K562 (cell line): Measurements from ENCODE around the gene WDR31. TPM values are rescaled to one million over a fixed set of nuclear protein-coding genes. Genes with fewer than 3 reads are reported as not detected.
"Not testable (repeated sequence)": the region's sequence is repeated elsewhere in the genome, so short reads cannot be mapped to it uniquely, and the experiment has no call there.

Experiments used
- DDX20 ChIP-seq: fragments of 450-650 bp; IDR thresholded peaks from 2 replicates; pipeline ENCODE4 v1.6.1; 2016; ENCODE audit warnings: missing genetic modification characterization, low read depth, mild to moderate bottlenecking, missing compliant biosample characterization, moderate library complexity
- GTF2A2 ChIP-seq: IDR thresholded peaks from 2 replicates; pipeline ENCODE4 v1.6.1; 2016; ENCODE audit warnings: mild to moderate bottlenecking, missing genetic modification characterization, missing compliant biosample characterization
- ID3 ChIP-seq, 2 experiments: fragments of 250-450 bp in 1 of 2; fragments of 450-650 bp in 1 of 2; sonication (Bioruptor Pico) in 1 of 2; IDR thresholded peaks; 2 replicates each; pipeline versions ENCODE4 v1.6.1 to v1.8.0; 2016 to 2021; ENCODE audit warnings: mild to moderate bottlenecking in 2 of 2, moderate library complexity in 2 of 2, missing compliant biosample characterization in 1 of 2, missing genetic modification characterization in 1 of 2
- IRF9 ChIP-seq: fragments of 450-650 bp; IDR thresholded peaks from 2 replicates; pipeline ENCODE4 v1.6.1; 2016; ENCODE audit warnings: missing biosample characterization, missing genetic modification characterization
- KLF6 ChIP-seq: fragments of 250-450 bp; sonication (Bioruptor Pico); IDR thresholded peaks from 2 replicates; pipeline ENCODE4 v1.4.0; 2020; ENCODE audit warnings: mild to moderate bottlenecking, moderate library complexity, borderline replicate concordance
- NR2C1 ChIP-seq, 2 experiments: fragments of 450-650 bp; IDR thresholded peaks; 2 replicates each; pipeline ENCODE4 v1.6.1; 2017; ENCODE audit warnings: mild to moderate bottlenecking in 2 of 2, antibody characterized with exemption in 1 of 2, inconsistent platforms in 1 of 2, missing compliant biosample characterization in 1 of 2, missing genetic modification characterization in 1 of 2
- NR4A1 ChIP-seq, 2 experiments: fragments of 250-450 bp in 1 of 2; fragments of 450-650 bp in 1 of 2; sonication (Bioruptor Pico) in 1 of 2; IDR thresholded peaks; 2 replicates each; pipeline versions ENCODE4 v1.4.0 to v1.6.1; 2016 to 2020; ENCODE audit warnings: mild to moderate bottlenecking in 2 of 2, missing compliant biosample characterization in 1 of 2, missing genetic modification characterization in 1 of 2, moderate library complexity in 1 of 2
- PTRF ChIP-seq: fragments of 450-650 bp; IDR thresholded peaks from 2 replicates; pipeline ENCODE4 v1.6.1; 2016; ENCODE audit warnings: mild to moderate bottlenecking, missing genetic modification characterization, missing compliant biosample characterization
- PTTG1 ChIP-seq: fragments of 450-650 bp; IDR thresholded peaks from 2 replicates; pipeline ENCODE4 v1.6.1; 2016; ENCODE audit warnings: low read depth, mild to moderate bottlenecking, missing genetic modification characterization, missing compliant biosample characterization
- TAF7 ChIP-seq: fragments of 450-650 bp; IDR thresholded peaks from 2 replicates; pipeline ENCODE4 v1.6.1; 2016; ENCODE audit warnings: missing genetic modification characterization, missing compliant biosample characterization
- TEAD2 ChIP-seq: fragments of 450-650 bp; IDR thresholded peaks from 2 replicates; pipeline ENCODE4 v1.6.1; 2016; ENCODE audit warnings: missing genetic modification characterization, control low read depth, missing compliant biosample characterization
- ZNF239 ChIP-seq: fragments of 250-450 bp; sonication (Bioruptor Pico); IDR thresholded peaks from 2 replicates; pipeline ENCODE4 v1.4.0; 2020; ENCODE audit warnings: mild to moderate bottlenecking
- ZNF395 ChIP-seq: fragments of 200-800 bp; sonication (Bioruptor generic); IDR thresholded peaks from 2 replicates; pipeline ENCODE4 v1.6.1; 2017; ENCODE audit warnings: missing genetic modification characterization, missing compliant biosample characterization
- ZNF584 ChIP-seq: fragments of 200-800 bp; sonication (Bioruptor generic); IDR thresholded peaks from 2 replicates; pipeline ENCODE4 v1.6.1; 2016; ENCODE audit warnings: low read depth, mild to moderate bottlenecking, missing genetic modification characterization, missing compliant biosample characterization
- ZNF592 ChIP-seq: fragments of 450-650 bp; IDR thresholded peaks from 2 replicates; pipeline ENCODE4 v1.6.1; 2017; ENCODE audit warnings: antibody characterized with exemption, mild to moderate bottlenecking
- ZNF639 ChIP-seq, 2 experiments: fragments of 200-800 bp in 1 of 2; sonication (Bioruptor generic) in 1 of 2; sonication (generic) in 1 of 2; formaldehyde crosslinking in 1 of 2; IDR thresholded peaks in 1 of 2; conservative IDR thresholded peaks in 1 of 2; 2 replicates each; pipeline versions ENCODE4 v1.5.0 to v1.6.1; 2016 to 2020; ENCODE audit warnings: missing compliant biosample characterization in 1 of 2, missing genetic modification characterization in 1 of 2, missing genetic modification reagents in 1 of 2
- ZNF766 ChIP-seq: fragments of 200-800 bp; sonication (Bioruptor generic); conservative IDR thresholded peaks from 2 replicates; pipeline ENCODE4 v1.6.1; 2016; ENCODE audit warnings: missing genetic modification characterization, missing compliant biosample characterization
- polyA plus RNA-seq, 8 experiments: library from polyadenylated mRNA; depleted of rRNA in 4 of 8; stranded (reverse) in 5 of 8; unstranded in 3 of 8; fragments of >200 nt; fragmentation: Nextera tagmentation in 2 of 8; fragmentation: Illumina TruSeq in 1 of 8; extraction: Ambion mirVana in 2 of 8; extraction: Trizol in 1 of 8; gene quantifications; 2 replicates each; pipeline versions ENCODE4 v1.2.1 to v1.2.3, GENCODE V29; 2011 to 2014; ENCODE audit warnings: inconsistent platforms in 1 of 8, missing spikeins in 1 of 8
- total RNA-seq, 7 experiments: library from RNA; depleted of rRNA in 6 of 7; stranded (reverse); fragments of >200 nt in 6 of 7; fragmentation: Illumina TruSeq in 2 of 7; extraction: Trizol in 2 of 7; gene quantifications; 2 replicates each; pipeline versions ENCODE4 v1.2.1 to v1.2.3, GENCODE V29; 2011 to 2021; ENCODE audit warnings: low replicate concordance in 1 of 7

The WDR31 gene
- total and polyA plus RNA-seq, 9 of the 15 experiments (the other 6 are each of a cell fraction or from before 2014, with no cell fraction given) = 0.35 to 1.8 (median 0.95) TPM

GRCh38 chr9:113379829-113380210 is 39.7 kb upstream of the WDR31 start (continued):
- TF ChIP-seq DDX20 (tag) (peak; percentile 86), ZNF395 (CRISPR knock-in tag) (peak; percentile 63; the same call in 1 of the 2 replicates), IRF9 (tag) (0 out of 2 replicates have a peak, but pooled peaks have one; percentile 57), PTRF (tag) (peak; percentile 83), NR2C1 (tag; IDR thresholded peaks at IDR 0.05) (peak; percentile 67), KLF6 (CRISPR knock-in tag) (peak; percentile 82; the same call in 1 of the 2 replicates), ZNF639 (CRISPR knock-in tag; conservative IDR thresholded peaks at IDR 0.05 in 1 of 2, IDR thresholded peaks at IDR 0.05 in 1 of 2) (0 out of 4 replicates have a peak, but pooled peaks of 1 of the 2 experiments have one; percentile 44), ZNF584 (peak; percentile 62; the same call in 1 of the 2 replicates), TEAD2 (tag) (0 out of 2 replicates have a peak, but pooled peaks have one; percentile 49), ZNF766 (CRISPR knock-in tag) (peak; percentile 60; the same call in 1 of the 2 replicates), ZNF239 (CRISPR knock-in tag) (peak; percentile 48; the same call in 1 of the 2 replicates), ZNF592 (peak; percentile 96), ID3 (tag; IDR thresholded peaks at IDR 0.05) (peak; percentile 87), GTF2A2 (tag) (peak; percentile 84), NR4A1 (tag; IDR thresholded peaks at IDR 0.05) (peak; percentile 92), PTTG1 (peak; percentile 91), TAF7 (peak; percentile 78; the same call in 1 of the 2 replicates)
- not testable (repeated sequence) for TF ChIP-seq NR2C1 (IDR thresholded peaks at IDR 0.05); ID3 (CRISPR knock-in tag; IDR thresholded peaks at IDR 0.05); NR4A1 (CRISPR knock-in tag; IDR thresholded peaks at IDR 0.05)
